GM21423 (cell line): ENCODE measurements around the gene ATP10A.
A peak's percentile ranks its signal among the peaks of the same experiment; 100 is the strongest.
"Not testable (repeated sequence)": the region's sequence is repeated elsewhere in the genome, so short reads cannot be mapped to it uniquely, and the experiment has no call there.

ENCODE experiments used
- ATAC-seq: cut with Tn5 transposase; IDR thresholded peaks from one replicate; pipeline ENCODE4 v1.9.1; 2021; ENCODE audit warnings: mild to moderate bottlenecking, moderate library complexity; ENCODE audit not compliant: unreplicated experiment

Gene ATP10A

GRCh38 chr15:25859838-25860645, 3.1 kb downstream of the ATP10A start:
- ATAC-seq = no peak

DNA sequence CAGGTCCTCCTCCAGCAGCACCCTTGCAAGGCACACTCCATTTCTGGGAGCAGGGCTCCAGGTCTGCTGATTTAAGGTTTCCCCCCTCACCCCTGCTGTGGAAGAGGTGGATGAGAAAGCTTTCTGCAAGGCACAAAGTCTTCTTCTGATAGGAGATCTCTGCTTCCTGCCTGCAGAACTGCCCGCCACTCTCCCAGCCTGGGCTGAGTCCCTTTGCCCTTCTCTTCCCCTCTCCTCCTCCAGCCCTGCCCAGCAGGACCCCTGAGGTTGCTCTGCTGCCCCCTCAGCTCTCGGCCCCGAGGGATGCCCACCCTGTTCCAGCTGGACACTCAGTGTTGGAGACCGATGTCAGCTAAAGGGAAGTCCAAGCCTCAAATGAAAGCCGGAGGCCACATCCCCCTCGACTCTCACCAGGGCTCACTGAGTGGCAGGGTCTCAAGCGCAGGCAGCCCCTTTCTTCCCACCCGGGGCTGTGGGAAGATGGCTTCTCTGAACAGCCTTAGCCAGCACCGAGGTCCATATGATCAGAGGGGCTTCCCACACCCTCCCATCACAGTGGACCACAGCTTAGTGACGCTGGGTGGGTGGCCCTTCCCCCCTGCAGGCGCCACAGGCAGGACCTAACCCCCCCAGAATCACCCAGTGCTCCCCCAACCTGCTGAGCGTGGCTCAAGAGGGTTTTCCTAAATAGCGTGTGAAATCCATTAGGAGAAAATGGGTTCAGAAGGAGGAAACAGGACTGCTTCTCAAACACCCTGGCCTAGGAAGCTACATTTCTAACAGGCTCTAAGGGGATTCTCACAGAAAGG, 4.0 kb downstream of the ATP10A start:
- ATAC-seq = no peak

GRCh38 chr15:25856059-25856458, 7.1 kb downstream of the ATP10A start:
- ATAC-seq = not testable (repeated sequence)

DNA sequence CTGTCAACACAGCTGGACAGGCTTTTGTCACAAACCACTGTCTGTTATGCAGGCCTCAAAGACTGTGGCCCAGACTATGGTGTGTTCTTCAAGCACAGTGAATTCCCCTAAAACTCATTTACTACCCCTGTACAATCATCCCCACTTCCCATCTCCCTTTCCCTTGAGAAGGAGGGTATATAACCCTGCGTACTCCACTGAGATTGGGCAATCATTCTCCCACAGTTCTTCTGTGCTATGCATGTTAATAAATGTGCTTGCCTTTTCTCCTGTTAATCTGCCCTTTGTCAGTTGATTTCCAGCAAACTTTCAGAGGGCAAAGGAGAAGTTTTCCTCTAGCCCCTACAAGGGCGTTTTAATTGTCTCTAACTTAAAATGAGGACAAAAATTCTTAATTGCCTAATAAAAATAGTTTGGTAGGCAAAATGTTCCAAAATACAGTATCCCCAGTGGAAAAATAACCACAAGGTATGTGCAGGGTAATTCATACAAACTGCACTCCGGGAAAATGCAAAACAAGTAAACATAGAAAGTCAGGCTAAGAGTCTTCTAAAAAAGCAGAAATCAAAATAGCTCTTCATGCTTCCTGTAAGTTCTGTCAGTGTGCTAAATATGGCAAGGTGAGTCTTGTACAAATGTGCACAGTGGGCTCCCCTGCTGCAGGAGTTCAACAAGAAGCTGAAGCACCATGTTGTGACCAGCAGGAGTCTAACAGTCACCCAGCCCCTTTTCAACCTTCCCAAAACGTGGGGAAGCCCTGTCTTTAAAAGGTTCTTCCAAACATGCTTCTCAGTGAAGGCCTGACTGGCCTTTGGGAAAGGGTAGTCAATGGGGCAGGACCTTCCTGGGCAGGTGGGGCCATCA, 10.2 kb downstream of the ATP10A start:
- no peak for ATAC-seq

DNA sequence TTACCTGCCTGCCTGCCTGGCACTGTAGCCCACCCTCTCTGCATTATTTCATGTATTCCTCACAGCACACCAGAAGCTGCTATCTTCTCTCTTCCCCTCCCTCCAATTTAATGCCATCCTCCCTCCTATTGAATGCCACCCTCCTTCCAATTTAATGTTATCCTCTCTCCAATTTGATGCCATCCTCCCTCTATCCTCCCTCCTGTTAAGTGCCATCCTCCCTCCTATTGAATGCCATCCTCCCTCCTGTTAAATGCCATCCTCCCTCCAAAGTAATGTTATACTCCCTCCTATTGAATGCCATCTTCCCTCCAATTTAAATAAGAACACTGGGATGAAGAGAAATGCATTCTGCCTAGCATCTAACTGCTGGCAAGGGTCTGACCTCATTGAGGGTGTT, 11.1 kb downstream of the ATP10A start:
- no peak for ATAC-seq

DNA sequence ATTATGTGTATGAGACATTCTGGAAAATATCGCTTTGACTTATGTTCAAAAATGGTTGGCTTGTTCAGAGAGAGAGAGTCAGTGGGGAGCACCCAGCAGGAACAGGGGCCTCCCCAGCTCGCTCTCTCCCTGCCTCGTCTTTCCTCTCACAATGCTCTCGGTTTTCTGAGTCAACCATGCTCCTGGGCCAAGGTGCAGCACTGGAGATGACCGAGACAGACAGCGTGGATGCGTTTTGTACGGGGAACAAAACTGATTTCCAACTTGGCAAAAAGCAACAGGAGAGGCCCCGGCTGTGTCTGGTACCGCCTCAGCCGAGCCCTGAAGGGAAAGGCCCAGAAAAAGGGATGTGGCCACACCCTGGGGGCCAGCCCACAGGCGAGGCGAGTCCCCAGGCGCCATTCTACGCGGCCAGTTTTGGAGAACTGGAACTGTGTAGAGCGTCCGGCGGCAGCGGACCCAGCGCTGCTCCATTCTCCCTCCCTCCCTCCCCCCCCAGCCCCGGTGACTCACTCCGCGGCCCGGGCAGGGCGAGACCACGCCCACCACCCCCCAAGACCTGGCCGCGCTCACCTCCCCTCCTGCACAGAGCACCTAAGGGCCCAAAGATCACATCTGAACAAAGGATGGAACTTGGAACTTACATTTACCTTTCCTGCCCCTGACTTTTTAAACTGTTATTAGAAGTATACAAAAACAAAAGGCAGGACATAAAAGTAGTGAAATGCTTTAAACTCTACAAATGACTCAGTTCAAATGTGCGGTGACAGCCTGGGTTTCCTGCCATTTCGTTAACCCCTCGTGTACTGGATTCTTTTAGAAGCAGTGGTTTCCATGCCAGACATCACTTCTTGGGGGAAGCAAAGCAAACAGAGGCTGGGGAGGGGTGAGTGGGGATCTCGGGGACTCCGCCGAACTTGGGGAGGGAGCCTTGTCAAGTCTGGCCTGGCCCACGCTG, 12.7 kb downstream of the ATP10A start:
- ATAC-seq = peak; percentile 82

DNA sequence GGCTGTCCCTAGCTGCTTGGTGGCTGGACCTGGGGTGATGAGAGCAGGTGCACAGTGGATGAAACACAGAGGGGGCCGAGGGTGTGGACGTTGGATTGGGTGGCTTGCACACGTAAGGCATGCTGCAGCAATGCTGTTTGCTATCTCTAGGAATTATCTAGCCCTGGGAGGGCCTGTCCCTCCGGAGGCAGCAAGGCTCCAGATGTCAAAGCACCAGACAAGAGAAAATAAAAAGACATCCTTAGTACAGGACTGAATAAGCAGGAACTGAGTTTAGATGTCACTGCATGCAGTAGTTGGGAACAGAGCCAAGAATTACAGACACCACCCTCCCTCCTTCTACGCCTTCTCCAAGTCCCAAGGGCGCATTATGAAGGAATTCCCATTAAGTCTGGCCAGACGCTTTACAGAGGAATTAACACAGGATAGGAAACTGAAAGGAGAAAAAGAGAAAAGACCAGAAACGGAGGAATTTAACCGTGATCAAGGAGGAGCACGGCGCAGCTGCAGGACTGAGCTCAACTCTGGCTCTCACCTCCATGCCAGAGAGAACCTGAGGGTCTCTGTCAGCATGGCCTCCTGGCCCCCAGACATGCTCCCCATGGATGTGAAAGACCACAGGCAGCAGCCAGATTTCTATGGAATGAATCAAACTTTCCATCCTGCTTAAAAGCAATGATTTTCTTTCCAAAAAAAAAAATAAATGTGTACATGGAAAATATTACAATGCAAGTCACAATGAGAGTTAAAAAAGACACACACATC, 13.8 kb downstream of the ATP10A start:
- ATAC-seq = no peak

DNA sequence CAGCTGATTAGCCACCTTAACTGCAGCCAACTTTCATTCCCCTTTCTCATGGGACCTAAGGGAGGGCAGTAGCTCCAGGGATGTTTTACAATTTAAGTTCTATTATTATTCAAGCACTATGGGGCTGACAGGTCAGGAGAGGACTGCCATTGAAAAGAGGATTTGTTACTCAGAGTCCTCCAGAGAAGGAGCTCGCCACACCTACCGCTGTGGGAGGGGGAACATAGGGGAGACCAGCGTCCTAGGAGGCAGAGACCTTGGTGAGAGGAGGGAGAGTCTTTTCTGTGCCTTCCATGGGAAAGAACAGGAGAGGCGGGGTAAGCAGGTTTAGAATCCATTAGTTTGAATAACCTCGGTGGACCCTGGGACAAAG, 14.4 kb downstream of the ATP10A start:
- no peak for ATAC-seq

- ATAC-seq = no peak
Observed at GRCh38 chr15:25848325-25848724, 14.8 kb downstream of the ATP10A start.

DNA sequence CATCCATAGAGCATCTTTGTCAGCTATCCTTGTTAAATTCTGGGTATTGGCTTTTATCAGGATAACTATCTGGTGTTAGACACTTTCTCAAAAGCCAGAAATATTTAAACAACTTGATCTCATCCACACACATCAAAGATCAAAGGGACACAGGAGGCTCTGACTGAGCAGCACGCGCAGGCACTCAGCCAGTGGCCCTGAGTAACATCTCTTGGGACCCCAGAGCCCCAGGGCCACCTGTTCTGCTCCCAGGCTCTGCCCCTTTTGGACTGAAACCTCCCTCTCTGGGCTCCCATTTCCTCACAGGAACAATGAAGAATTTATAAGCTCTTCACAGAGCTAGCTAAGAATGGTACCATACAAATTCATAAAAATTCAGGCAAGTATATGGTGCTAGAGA, 16.1 kb downstream of the ATP10A start:
- ATAC-seq = no peak

GRCh38 chr15:25846377-25846776, 16.8 kb downstream of the ATP10A start:
- no peak for ATAC-seq

GRCh38 chr15:25844981-25845680, 18.0 kb downstream of the ATP10A start:
- ATAC-seq = no peak

DNA sequence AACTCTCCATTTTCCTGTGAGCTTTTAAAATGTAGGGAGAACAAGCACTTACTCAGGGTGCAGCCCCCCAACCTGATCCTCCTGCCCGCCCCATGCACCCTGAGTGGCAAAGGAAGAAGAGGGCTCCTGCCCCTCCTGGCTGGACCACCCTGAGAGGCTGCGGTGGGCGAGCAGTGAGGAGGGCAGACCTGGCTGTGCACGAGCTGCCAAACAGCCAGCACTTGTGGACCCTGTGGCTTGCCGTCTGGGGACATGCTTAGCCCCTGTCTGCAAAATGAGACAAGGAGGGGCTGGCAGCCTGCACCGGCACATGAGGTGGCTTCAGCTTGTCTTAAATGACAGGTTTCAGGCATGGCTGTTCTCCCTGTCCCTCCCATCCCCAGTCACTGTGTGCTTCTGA, 18.6 kb downstream of the ATP10A start:
- no peak for ATAC-seq

DNA sequence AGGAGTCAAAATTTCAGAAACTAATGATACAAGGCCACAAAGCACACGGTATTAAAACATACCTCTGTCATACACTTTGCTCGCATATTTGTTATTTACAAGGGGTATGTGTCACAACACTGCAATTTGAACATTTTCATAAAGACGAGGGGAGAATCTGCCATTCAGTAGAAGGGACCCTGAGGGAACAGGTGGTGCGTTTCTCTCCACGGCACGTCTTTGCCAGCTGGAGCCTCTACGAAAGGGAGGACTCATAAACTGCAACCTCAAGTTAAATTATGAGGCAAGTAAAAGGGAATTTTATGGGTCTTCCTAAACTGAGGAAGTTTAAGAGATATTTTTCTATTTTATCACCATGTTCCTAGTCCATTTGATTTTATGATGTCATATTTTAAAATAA, 19.1 kb downstream of the ATP10A start:
- no peak for ATAC-seq

GRCh38 chr15:25839638-25840156, 23.4 kb downstream of the ATP10A start:
- no peak for ATAC-seq

GRCh38 chr15:25838871-25839195, 24.3 kb downstream of the ATP10A start:
- no peak for ATAC-seq

DNA sequence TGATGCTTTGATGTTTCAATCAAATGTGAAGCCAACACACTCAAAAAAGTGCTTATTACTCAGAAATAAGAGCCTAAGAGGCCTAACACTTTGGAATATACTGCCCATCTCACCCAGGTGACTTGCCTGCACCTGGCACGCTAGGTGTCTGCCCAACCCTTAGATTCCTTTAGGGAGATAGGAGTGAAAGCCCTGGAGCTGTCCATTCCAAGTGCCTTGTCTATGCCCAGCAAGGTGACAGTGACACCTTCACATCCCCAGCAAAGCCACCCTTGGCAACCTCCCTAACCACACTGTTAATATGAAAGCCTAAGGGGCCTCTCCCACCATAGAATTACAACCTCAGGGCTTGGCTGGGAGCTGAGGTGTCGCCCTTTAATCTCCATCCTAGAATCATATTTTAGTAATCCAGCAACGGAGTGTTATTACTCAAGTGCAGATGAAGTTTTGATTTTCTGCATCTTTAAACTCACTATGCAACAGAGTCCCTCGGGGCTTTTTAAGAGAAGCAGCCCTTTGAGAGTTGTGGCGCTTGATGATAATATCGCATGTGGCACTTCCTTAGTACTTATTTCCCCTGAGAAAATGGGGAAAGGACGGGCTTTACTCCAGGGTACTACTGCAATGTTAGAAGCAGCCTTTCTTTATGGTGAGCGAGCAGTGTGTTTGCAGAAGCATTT, 24.8 kb downstream of the ATP10A start:
- no peak for ATAC-seq

DNA sequence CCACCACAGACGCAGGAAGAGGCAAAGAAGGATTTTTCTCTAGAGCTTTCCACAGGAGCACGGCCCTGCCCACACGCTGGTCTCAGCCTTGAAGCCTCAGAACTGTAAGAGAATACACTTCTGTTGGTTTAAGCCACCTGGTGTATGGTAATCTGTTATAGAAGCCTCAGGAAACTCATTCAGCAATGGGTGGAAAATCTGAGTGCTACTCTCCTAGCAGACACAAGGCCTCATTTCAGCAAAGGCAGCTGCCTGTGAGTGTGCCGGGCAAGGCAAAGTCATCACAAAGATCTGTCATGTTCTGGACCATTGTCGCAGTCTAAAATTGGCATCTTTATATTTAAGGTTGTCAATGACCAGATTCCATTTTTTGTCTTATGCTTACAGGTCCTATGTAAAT, 31.0 kb downstream of the ATP10A start:
- ATAC-seq = no peak
